Measurements from ENCODE around the gene LRP1-AS.

The LRP1-AS gene

GRCh38 chr12:57169046-57169795, 21.8 kb upstream of the LRP1-AS start:
- Histone ChIP-seq H3K36me3 (ENCODE audit: control insufficient read depth, insufficient read depth, low read length) (peaks cover 91% of the 10 kb centered on the region), H3K9ac (ENCODE audit: low read length) (no peak overlapping the region), H3K9me3 (ENCODE audit: control insufficient read depth, insufficient read depth, low read depth, low read length) (no peaks in the 10 kb centered on the region), H3K27me3 (ENCODE audit: control insufficient read depth, insufficient read depth, low read length) (no peaks in the 10 kb centered on the region), H3K4me3 (ENCODE audit: low read depth, low read length) (no peak overlapping the region), H3K27ac (ENCODE audit: low read depth, low read length) (no peak overlapping the region), H3K4me1 (ENCODE audit: control insufficient read depth, insufficient read depth, low read length) (no peaks in the 10 kb centered on the region)

DNA sequence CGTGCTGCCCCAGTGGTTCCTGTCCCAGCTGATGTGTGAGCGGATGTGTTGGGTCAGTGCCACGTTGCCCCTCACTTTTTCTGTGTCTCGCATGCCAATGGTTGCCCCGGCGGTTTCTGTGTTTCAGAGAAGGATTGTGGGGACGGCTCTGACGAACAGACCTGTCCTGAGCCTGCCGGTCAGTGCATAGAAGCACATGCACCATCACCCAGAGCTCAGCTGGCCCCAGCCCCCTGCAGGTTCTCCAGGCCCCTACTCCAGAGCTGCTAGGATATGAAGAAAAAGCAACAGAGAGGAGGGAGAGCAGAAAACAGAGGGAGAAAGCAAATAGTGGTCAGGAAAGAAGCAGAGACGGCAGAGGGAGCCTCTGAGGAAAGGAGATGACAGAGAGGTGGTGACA, 20.6 kb upstream of the LRP1-AS start:
- no peaks in the 10 kb centered on the region for H3K4me1 ChIP-seq (ENCODE audit: control insufficient read depth, insufficient read depth, low read length)
- H3K4me3 ChIP-seq (ENCODE audit: low read depth, low read length), result no peak overlapping the region
- peaks cover 87% of the 10 kb centered on the region for H3K36me3 ChIP-seq (ENCODE audit: control insufficient read depth, insufficient read depth, low read length)
- no peaks in the 10 kb centered on the region for H3K27me3 ChIP-seq (ENCODE audit: control insufficient read depth, insufficient read depth, low read length)
- no peaks in the 10 kb centered on the region for H3K9me3 ChIP-seq (ENCODE audit: control insufficient read depth, insufficient read depth, low read depth, low read length)
- no peak overlapping the region for H3K27ac ChIP-seq (ENCODE audit: low read depth, low read length)
- no peak overlapping the region for H3K9ac ChIP-seq (ENCODE audit: low read length)

GRCh38 chr12:57166971-57167371, 19.6 kb upstream of the LRP1-AS start:
- Histone ChIP-seq H3K27me3 (ENCODE audit: control insufficient read depth, insufficient read depth, low read length) (no peaks in the 10 kb centered on the region), H3K9ac (ENCODE audit: low read length) (no peak overlapping the region), H3K4me3 (ENCODE audit: low read depth, low read length) (no peak overlapping the region), H3K4me1 (ENCODE audit: control insufficient read depth, insufficient read depth, low read length) (no peaks in the 10 kb centered on the region), H3K9me3 (ENCODE audit: control insufficient read depth, insufficient read depth, low read depth, low read length) (no peaks in the 10 kb centered on the region), H3K36me3 (ENCODE audit: control insufficient read depth, insufficient read depth, low read length) (peaks cover 90% of the 10 kb centered on the region), H3K27ac (ENCODE audit: low read depth, low read length) (no peak overlapping the region)

GRCh38 chr12:57165741-57166140, 18.3 kb upstream of the LRP1-AS start:
- no peaks in the 10 kb centered on the region for H3K9me3 ChIP-seq (ENCODE audit: control insufficient read depth, insufficient read depth, low read depth, low read length)
- H3K27me3 ChIP-seq (ENCODE audit: control insufficient read depth, insufficient read depth, low read length), result no peaks in the 10 kb centered on the region
- H3K4me1 ChIP-seq (ENCODE audit: control insufficient read depth, insufficient read depth, low read length), result no peaks in the 10 kb centered on the region
- H3K4me3 ChIP-seq (ENCODE audit: low read depth, low read length), result no peak overlapping the region
- H3K27ac ChIP-seq (ENCODE audit: low read depth, low read length), result no peak overlapping the region
- peaks cover 96% of the 10 kb centered on the region for H3K36me3 ChIP-seq (ENCODE audit: control insufficient read depth, insufficient read depth, low read length)
- no peak overlapping the region for H3K9ac ChIP-seq (ENCODE audit: low read length)

- Histone ChIP-seq H3K4me1 (ENCODE audit: control insufficient read depth, insufficient read depth, low read length) (no peaks in the 10 kb centered on the region), H3K27me3 (ENCODE audit: control insufficient read depth, insufficient read depth, low read length) (no peaks in the 10 kb centered on the region), H3K9me3 (ENCODE audit: control insufficient read depth, insufficient read depth, low read depth, low read length) (no peaks in the 10 kb centered on the region), H3K27ac (ENCODE audit: low read depth, low read length) (no peak overlapping the region), H3K4me3 (ENCODE audit: low read depth, low read length) (no peak overlapping the region), H3K9ac (ENCODE audit: low read length) (no peak overlapping the region), H3K36me3 (ENCODE audit: control insufficient read depth, insufficient read depth, low read length) (peaks cover 96% of the 10 kb centered on the region)
Measured at GRCh38 chr12:57164966-57165625, 17.7 kb upstream of the LRP1-AS start.

GRCh38 chr12:57164454-57164853, 17.0 kb upstream of the LRP1-AS start:
- Histone ChIP-seq H3K9me3 (ENCODE audit: control insufficient read depth, insufficient read depth, low read depth, low read length) (no peaks in the 10 kb centered on the region), H3K4me3 (ENCODE audit: low read depth, low read length) (no peak overlapping the region), H3K27me3 (ENCODE audit: control insufficient read depth, insufficient read depth, low read length) (no peaks in the 10 kb centered on the region), H3K36me3 (ENCODE audit: control insufficient read depth, insufficient read depth, low read length) (peaks cover 96% of the 10 kb centered on the region), H3K9ac (ENCODE audit: low read length) (no peak overlapping the region), H3K4me1 (ENCODE audit: control insufficient read depth, insufficient read depth, low read length) (no peaks in the 10 kb centered on the region), H3K27ac (ENCODE audit: low read depth, low read length) (no peak overlapping the region)

DNA sequence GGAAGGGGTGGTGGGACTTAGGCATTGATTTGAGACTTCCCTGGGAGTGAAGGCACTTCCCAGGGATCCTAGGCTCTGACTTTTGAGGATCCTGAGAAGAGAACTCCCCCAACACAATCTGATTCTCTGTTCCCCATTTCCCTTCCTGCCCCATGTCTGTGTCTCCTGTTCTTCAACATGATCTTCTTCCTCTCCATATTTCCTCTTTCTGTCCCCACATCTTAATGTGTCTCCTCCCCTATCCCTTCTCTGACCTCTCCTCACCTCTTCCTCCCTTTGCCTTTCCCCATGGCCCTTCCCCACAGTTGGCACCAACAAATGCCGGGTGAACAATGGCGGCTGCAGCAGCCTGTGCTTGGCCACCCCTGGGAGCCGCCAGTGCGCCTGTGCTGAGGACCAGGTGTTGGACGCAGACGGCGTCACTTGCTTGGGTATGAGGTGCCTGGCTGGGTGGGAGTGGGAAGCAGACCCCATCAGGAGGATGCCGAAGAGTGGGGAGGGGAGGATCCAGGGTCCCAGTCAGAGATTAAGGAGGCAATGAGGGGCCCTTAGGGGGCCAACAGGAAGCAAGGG, 15.2 kb upstream of the LRP1-AS start:
- no peak overlapping the region for H3K27ac ChIP-seq (ENCODE audit: low read depth, low read length)
- H3K36me3 ChIP-seq (ENCODE audit: control insufficient read depth, insufficient read depth, low read length), result peaks cover 96% of the 10 kb centered on the region
- H3K27me3 ChIP-seq (ENCODE audit: control insufficient read depth, insufficient read depth, low read length), result no peaks in the 10 kb centered on the region
- no peaks in the 10 kb centered on the region for H3K4me1 ChIP-seq (ENCODE audit: control insufficient read depth, insufficient read depth, low read length)
- H3K9me3 ChIP-seq (ENCODE audit: control insufficient read depth, insufficient read depth, low read depth, low read length), result no peaks in the 10 kb centered on the region
- H3K9ac ChIP-seq (ENCODE audit: low read length), result no peak overlapping the region
- no peak overlapping the region for H3K4me3 ChIP-seq (ENCODE audit: low read depth, low read length)

DNA sequence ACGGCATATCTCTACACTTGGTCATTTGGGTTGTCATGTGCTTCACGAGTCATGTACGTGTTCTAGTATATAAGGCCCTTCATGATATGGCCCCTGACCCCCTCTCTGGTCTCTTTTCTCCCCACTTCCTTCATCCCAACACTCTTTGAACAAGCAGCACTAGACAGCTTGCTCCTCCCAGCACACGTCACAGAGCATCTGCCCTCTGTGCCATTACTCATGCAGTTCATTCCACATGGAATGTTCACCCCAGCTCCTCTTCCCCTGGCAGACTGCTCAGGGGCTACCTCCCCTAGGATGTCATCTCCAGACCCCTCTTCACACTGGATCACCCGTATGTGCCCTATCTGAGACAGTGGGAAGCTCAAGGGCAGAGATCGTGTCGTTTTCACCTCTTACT, 14.1 kb upstream of the LRP1-AS start:
- peaks cover 96% of the 10 kb centered on the region for H3K36me3 ChIP-seq (ENCODE audit: control insufficient read depth, insufficient read depth, low read length)
- H3K9ac ChIP-seq (ENCODE audit: low read length), result no peak overlapping the region
- no peaks in the 10 kb centered on the region for H3K4me1 ChIP-seq (ENCODE audit: control insufficient read depth, insufficient read depth, low read length)
- H3K27me3 ChIP-seq (ENCODE audit: control insufficient read depth, insufficient read depth, low read length), result no peaks in the 10 kb centered on the region
- no peak overlapping the region for H3K27ac ChIP-seq (ENCODE audit: low read depth, low read length)
- H3K4me3 ChIP-seq (ENCODE audit: low read depth, low read length), result no peak overlapping the region
- no peaks in the 10 kb centered on the region for H3K9me3 ChIP-seq (ENCODE audit: control insufficient read depth, insufficient read depth, low read depth, low read length)

DNA sequence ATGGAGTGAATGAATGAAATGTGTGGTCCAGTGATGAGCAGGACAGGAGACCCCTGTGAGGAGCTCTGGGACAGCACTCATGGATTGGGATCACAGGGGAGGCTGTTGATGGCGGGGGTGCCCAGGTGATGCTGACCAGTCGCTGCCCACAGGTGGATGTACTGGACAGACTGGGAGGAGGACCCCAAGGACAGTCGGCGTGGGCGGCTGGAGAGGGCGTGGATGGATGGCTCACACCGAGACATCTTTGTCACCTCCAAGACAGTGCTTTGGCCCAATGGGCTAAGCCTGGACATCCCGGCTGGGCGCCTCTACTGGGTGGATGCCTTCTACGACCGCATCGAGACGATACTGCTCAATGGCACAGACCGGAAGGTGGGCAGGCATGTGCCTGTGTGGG, 13.3 kb upstream of the LRP1-AS start:
- Histone ChIP-seq H3K9ac (ENCODE audit: low read length) (no peak overlapping the region), H3K9me3 (ENCODE audit: control insufficient read depth, insufficient read depth, low read depth, low read length) (no peaks in the 10 kb centered on the region), H3K4me3 (ENCODE audit: low read depth, low read length) (no peak overlapping the region), H3K27ac (ENCODE audit: low read depth, low read length) (no peak overlapping the region), H3K36me3 (ENCODE audit: control insufficient read depth, insufficient read depth, low read length) (peaks cover 96% of the 10 kb centered on the region), H3K27me3 (ENCODE audit: control insufficient read depth, insufficient read depth, low read length) (no peaks in the 10 kb centered on the region), H3K4me1 (ENCODE audit: control insufficient read depth, insufficient read depth, low read length) (no peaks in the 10 kb centered on the region)

- Histone ChIP-seq H3K9ac (ENCODE audit: low read length) (no peak overlapping the region), H3K27ac (ENCODE audit: low read depth, low read length) (no peak overlapping the region), H3K4me1 (ENCODE audit: control insufficient read depth, insufficient read depth, low read length) (no peaks in the 10 kb centered on the region), H3K36me3 (ENCODE audit: control insufficient read depth, insufficient read depth, low read length) (peaks cover 96% of the 10 kb centered on the region), H3K9me3 (ENCODE audit: control insufficient read depth, insufficient read depth, low read depth, low read length) (no peaks in the 10 kb centered on the region), H3K4me3 (ENCODE audit: low read depth, low read length) (no peak overlapping the region), H3K27me3 (ENCODE audit: control insufficient read depth, insufficient read depth, low read length) (no peaks in the 10 kb centered on the region)
Measured at GRCh38 chr12:57160040-57160439, 12.6 kb upstream of the LRP1-AS start.

DNA sequence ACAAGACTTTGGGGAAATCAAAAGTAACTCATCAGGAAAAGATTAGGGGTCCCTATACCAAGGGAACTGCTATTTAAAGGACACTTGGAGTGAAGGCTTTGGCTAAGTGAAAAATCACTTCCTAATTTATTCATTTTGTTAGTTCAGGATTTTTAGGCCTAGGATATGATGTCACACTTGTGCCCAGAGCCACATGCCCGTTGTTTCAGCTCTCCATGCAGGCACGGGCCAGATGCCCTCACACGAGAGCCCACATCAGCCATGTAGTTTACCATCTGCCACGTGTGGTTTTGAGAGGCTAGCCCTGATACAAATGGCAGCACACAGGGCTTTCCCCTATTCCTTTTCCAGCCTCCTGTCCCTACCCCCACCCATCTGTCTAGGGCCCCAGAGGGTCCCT, 11.9 kb upstream of the LRP1-AS start:
- no peaks in the 10 kb centered on the region for H3K27me3 ChIP-seq (ENCODE audit: control insufficient read depth, insufficient read depth, low read length)
- H3K36me3 ChIP-seq (ENCODE audit: control insufficient read depth, insufficient read depth, low read length), result peaks cover 96% of the 10 kb centered on the region
- H3K9me3 ChIP-seq (ENCODE audit: control insufficient read depth, insufficient read depth, low read depth, low read length), result no peaks in the 10 kb centered on the region
- no peak overlapping the region for H3K9ac ChIP-seq (ENCODE audit: low read length)
- no peaks in the 10 kb centered on the region for H3K4me1 ChIP-seq (ENCODE audit: control insufficient read depth, insufficient read depth, low read length)
- no peak overlapping the region for H3K4me3 ChIP-seq (ENCODE audit: low read depth, low read length)
- H3K27ac ChIP-seq (ENCODE audit: low read depth, low read length), result no peak overlapping the region
